Adrenal gland (tissue), 12 donors: Measurements from ENCODE around the gene CTSO. TPM values are rescaled to one million over a fixed set of nuclear protein-coding genes. Genes with fewer than 3 reads are reported as not detected.

Source experiments
- DNase-seq, 7 donors: peaks; one replicate each; pipeline ENCODE4 v3.0.0-alpha.2; 2019 to 2020
- H3K27ac ChIP-seq, 5 donors: fragments of 200-600 bp; sonication (generic) in 4 of 5; 1 replicate in 3 of 5; 2 replicates in 2 of 5; pipeline versions ENCODE4 v1.5.1 to v1.8.0; 2016 to 2020; ENCODE audit warnings: mild to moderate bottlenecking in 1 of 5
- H3K27me3 ChIP-seq: fragments of 200-600 bp; 2 replicates; pipeline ENCODE4 v1.8.0; 2021
- H3K36me3 ChIP-seq, 2 donors: fragments of 200-600 bp; replicated peaks in 1 of 2; 1 replicate in 1 of 2; 2 replicates in 1 of 2; pipeline versions ENCODE4 v1.5.1 to v1.8.0; 2018 to 2022
- H3K4me1 ChIP-seq, 2 donors: fragments of 200-600 bp; replicated peaks in 1 of 2; 1 replicate in 1 of 2; 2 replicates in 1 of 2; pipeline versions ENCODE4 v1.5.1 to v1.8.0; 2018 to 2021
- H3K4me3 ChIP-seq, 4 donors: fragments of 200-600 bp; sonication (generic) in 3 of 4; one replicate each; pipeline ENCODE4 v1.5.1; 2016 to 2018
- H3K9me3 ChIP-seq, 3 donors: fragments of 200-600 bp; sonication (generic) in 1 of 3; replicated peaks in 1 of 3; 1 replicate in 2 of 3; 2 replicates in 1 of 3; pipeline versions ENCODE4 v1.5.1 to v1.8.0; 2016 to 2021
- POLR2A ChIP-seq, 2 donors: fragments of 450-650 bp; IDR thresholded peaks; one replicate each; pipeline ENCODE4 v1.6.1; 2017; ENCODE audit warnings: antibody characterized with exemption in 2 of 2, mild to moderate bottlenecking in 2 of 2, moderate library complexity in 1 of 2
- WGBS, 4 donors: extraction: QIAGEN DNeasy Blood & Tissue Kit in 2 of 4; methylation state at CpG; one replicate each; pipeline versions ENCODE4 v1.1.5 to v1.1.7; 2013 to 2017; 5-methylcytosine and 5-hydroxymethylcytosine counted together
- intact Hi-C, 2 donors: fragments of 100-400 bp; cut with DNase I; formaldehyde crosslinking; loops; one replicate each; pipeline versions ENCODE4 v1.14.1 to v1.15.0; 2022 to 2023
- polyA plus RNA-seq, 3 donors: library from polyadenylated mRNA; stranded (reverse); fragments of 200-250 nt in 2 of 3; fragments of 350-450 nt in 1 of 3; fragmentation: Illumina TruSeq in 1 of 3; extraction: RNeasy Lipid Tissue Mini Kit (QIAGEN cat#74804) in 1 of 3; gene quantifications; one replicate each; pipeline ENCODE4 v1.2.3, GENCODE V29; 2013 to 2014
- total RNA-seq, 9 donors: library from RNA; depleted of rRNA in 4 of 9; stranded (reverse); fragments of >200 nt in 4 of 9; fragments of 120-200 nt in 1 of 9; fragmentation: NEBNext Ultra II Directional in 1 of 9; extraction: Animal tissue kit (Norgen Biotek cat#: 25700) in 1 of 9; gene quantifications; one replicate each; pipeline versions ENCODE4 v1.1.0 to v1.2.4, GENCODE V29; 2013 to 2023
- TF ChIP-seq, protein P1 (sequence below), 6 experiments: fragments of 450-650 bp in 4 of 6; fragments of 200-600 bp in 2 of 6; sonication (generic) in 1 of 6; IDR thresholded peaks; 1 replicate in 5 of 6; 2 replicates in 1 of 6; pipeline versions ENCODE4 v1.5.1 to v1.8.0; 2016 to 2021; ENCODE audit warnings: antibody characterized with exemption in 6 of 6, mild to moderate bottlenecking in 2 of 6, moderate library complexity in 1 of 6
- donor health status: healthy with polysubstance abuse.
- donor health status: Bipolar disorder and iron deficiency.
- donor health status: DM: yes; HTN: yes; CAD: no.
- donor health status: DM: no; HTN: no; CAD: no.
- donor health status: DM: no; HTN: no; CAD: no.
- donor health status: DM: yes; HTN: yes; CAD: no.

Gene CTSO
- total and polyA plus RNA-seq, 12 donors = 5.0 to 46.9 (median 31.9) TPM

GRCh38 chr4:155887045-155887444 is 66.6 kb downstream of the CTSO start:
- Histone ChIP-seq H3K27me3 (no peaks in the 10 kb centered on the region), H3K4me3 (no peak overlapping the region), H3K4me1 (peaks cover 7% of the 10 kb centered on the region in 2 donors), H3K27ac (no peak overlapping the region), H3K9me3 (no peaks in the 10 kb centered on the region), H3K36me3 (no peaks in the 10 kb centered on the region)
- intact Hi-C loops = no loop called here
- WGBS, 4 donors = 71 to 88% (median 84%) methylated on average over 1 of the region's 1 CpG
- no peak for DNase-seq
- TF ChIP-seq POLR2A (IDR thresholded peaks at IDR 0.05) = no peak
- TF ChIP-seq, protein P1, sequence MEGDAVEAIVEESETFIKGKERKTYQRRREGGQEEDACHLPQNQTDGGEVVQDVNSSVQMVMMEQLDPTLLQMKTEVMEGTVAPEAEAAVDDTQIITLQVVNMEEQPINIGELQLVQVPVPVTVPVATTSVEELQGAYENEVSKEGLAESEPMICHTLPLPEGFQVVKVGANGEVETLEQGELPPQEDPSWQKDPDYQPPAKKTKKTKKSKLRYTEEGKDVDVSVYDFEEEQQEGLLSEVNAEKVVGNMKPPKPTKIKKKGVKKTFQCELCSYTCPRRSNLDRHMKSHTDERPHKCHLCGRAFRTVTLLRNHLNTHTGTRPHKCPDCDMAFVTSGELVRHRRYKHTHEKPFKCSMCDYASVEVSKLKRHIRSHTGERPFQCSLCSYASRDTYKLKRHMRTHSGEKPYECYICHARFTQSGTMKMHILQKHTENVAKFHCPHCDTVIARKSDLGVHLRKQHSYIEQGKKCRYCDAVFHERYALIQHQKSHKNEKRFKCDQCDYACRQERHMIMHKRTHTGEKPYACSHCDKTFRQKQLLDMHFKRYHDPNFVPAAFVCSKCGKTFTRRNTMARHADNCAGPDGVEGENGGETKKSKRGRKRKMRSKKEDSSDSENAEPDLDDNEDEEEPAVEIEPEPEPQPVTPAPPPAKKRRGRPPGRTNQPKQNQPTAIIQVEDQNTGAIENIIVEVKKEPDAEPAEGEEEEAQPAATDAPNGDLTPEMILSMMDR (IDR thresholded peaks at IDR 0.05) = no peak

GRCh38 chr4:155885666-155886065 is 68.0 kb downstream of the CTSO start:
- H3K27ac ChIP-seq = no peak overlapping the region
- H3K9me3 ChIP-seq = no peaks in the 10 kb centered on the region
- 53 to 61% (median 60%) methylated on average over 6 of the region's 6 CpGs for WGBS, 4 donors
- H3K4me1 ChIP-seq = peaks cover 7% of the 10 kb centered on the region in 2 donors
- intact Hi-C loops = no loop called here
- no peak overlapping the region for H3K4me3 ChIP-seq
- DNase-seq = no peak
- no peaks in the 10 kb centered on the region for H3K27me3 ChIP-seq
- TF ChIP-seq, protein P1 (IDR thresholded peaks at IDR 0.05) = no peak
- TF ChIP-seq POLR2A (IDR thresholded peaks at IDR 0.05) = no peak
- no peaks in the 10 kb centered on the region for H3K36me3 ChIP-seq

- intact Hi-C loops = no loop called here
- 69 to 75% (median 71%) methylated on average over 3 of the region's 3 CpGs for WGBS, 4 donors
Observed at GRCh38 chr4:155883895-155884294, 69.8 kb downstream of the CTSO start.

GRCh38 chr4:155881555-155881954 is 72.1 kb downstream of the CTSO start:
- intact Hi-C loops = no loop called here
- H3K27me3 ChIP-seq = no peaks in the 10 kb centered on the region
- H3K4me1 ChIP-seq = no peaks in the 10 kb centered on the region
- H3K4me3 ChIP-seq = no peak overlapping the region
- no peaks in the 10 kb centered on the region for H3K9me3 ChIP-seq
- H3K36me3 ChIP-seq = no peaks in the 10 kb centered on the region
- TF ChIP-seq, protein P1 (IDR thresholded peaks at IDR 0.05) = no peak
- TF ChIP-seq POLR2A (IDR thresholded peaks at IDR 0.05) = no peak
- peak in 3 of 7 donors; percentile 10 to 39 (median 27) for DNase-seq
- WGBS, 4 donors = 26 to 35% (median 29%) methylated on average over 1 of the region's 1 CpG
- no peak overlapping the region for H3K27ac ChIP-seq

More at GRCh38 chr4:155883895-155884294, 69.8 kb downstream of the CTSO start:
- TF ChIP-seq, protein P1 (IDR thresholded peaks at IDR 0.05) = no peak
- TF ChIP-seq POLR2A (IDR thresholded peaks at IDR 0.05) = no peak
- H3K4me1 ChIP-seq = peaks cover 0 to 3% of the 10 kb centered on the region in 2 donors
- no peaks in the 10 kb centered on the region for H3K36me3 ChIP-seq
- DNase-seq = no peak
- no peak overlapping the region for H3K4me3 ChIP-seq
- no peaks in the 10 kb centered on the region for H3K9me3 ChIP-seq
- no peaks in the 10 kb centered on the region for H3K27me3 ChIP-seq
- H3K27ac ChIP-seq = no peak overlapping the region
